HG02759 (cell line): Measurements from ENCODE around the gene VPS35.

Source experiments
- ATAC-seq: cut with Tn5 transposase; IDR thresholded peaks from one replicate; pipeline ENCODE4 v1.9.1; 2021; ENCODE audit warnings: mild to moderate bottlenecking, moderate library complexity; ENCODE audit not compliant: unreplicated experiment

Gene VPS35

GRCh38 chr16:46688654-46689364, at the start of gene VPS35:
TSS of gene VPS35 (minus strand) at chr16:46689178. CDS start at chr16:46689133, 45 bp downstream.
- peak; percentile 84 for ATAC-seq

GRCh38 chr16:46737621-46738214, 48.7 kb upstream of the VPS35 start:
- ATAC-seq = no peak

GRCh38 chr16:46736695-46737094, 47.7 kb upstream of the VPS35 start:
- ATAC-seq = no peak

GRCh38 chr16:46733319-46733830, 44.4 kb upstream of the VPS35 start:
- no peak for ATAC-seq

- no peak for ATAC-seq
Measured at GRCh38 chr16:46732561-46732960, 43.6 kb upstream of the VPS35 start.

GRCh38 chr16:46731691-46732555, 42.9 kb upstream of the VPS35 start:
- ATAC-seq = no peak

GRCh38 chr16:46730801-46731690, 42.1 kb upstream of the VPS35 start:
- ATAC-seq = no peak

- no peak for ATAC-seq
Measured at GRCh38 chr16:46730126-46730525, 41.1 kb upstream of the VPS35 start.

- ATAC-seq = no peak
Measured at GRCh38 chr16:46729326-46729995, 40.5 kb upstream of the VPS35 start.

GRCh38 chr16:46728806-46729205, 39.8 kb upstream of the VPS35 start:
- ATAC-seq = no peak

- ATAC-seq = no peak
Measured at GRCh38 chr16:46727630-46728029, 38.7 kb upstream of the VPS35 start.

GRCh38 chr16:46727184-46727583, 38.2 kb upstream of the VPS35 start:
- no peak for ATAC-seq

GRCh38 chr16:46721885-46722284, 32.9 kb upstream of the VPS35 start:
- no peak for ATAC-seq

- ATAC-seq = no peak
Measured at GRCh38 chr16:46720619-46721018, 31.6 kb upstream of the VPS35 start.

- no peak for ATAC-seq
Measured at GRCh38 chr16:46719528-46719927, 30.6 kb upstream of the VPS35 start.

GRCh38 chr16:46718214-46718613, 29.2 kb upstream of the VPS35 start:
- ATAC-seq = no peak

- no peak for ATAC-seq
Measured at GRCh38 chr16:46717692-46718091, 28.7 kb upstream of the VPS35 start.

- no peak for ATAC-seq
Measured at GRCh38 chr16:46715769-46716305, 26.9 kb upstream of the VPS35 start.

GRCh38 chr16:46714797-46715591, 26.0 kb upstream of the VPS35 start:
- no peak for ATAC-seq
